SK-N-SH treated with all-trans-retinoic acid at 6 μM for 48 hours (cell line): ENCODE results near the gene ALKBH5.

ENCODE experiments used
- ATAC-seq: fragments of 200-7000 bp; cut with Tn5 transposase; 3 replicates; pipeline ENCODE4 v1.9.1; 2020; ENCODE audit warnings: mild to moderate bottlenecking, moderate library complexity
- ARNTL ChIP-seq: fragments of 450-650 bp; formaldehyde crosslinking; IDR thresholded peaks from 2 replicates; pipeline ENCODE4 v1.5.0; 2020; ENCODE audit warnings: low read depth, mild to moderate bottlenecking, moderate library complexity, borderline replicate concordance
- CREB5 ChIP-seq: fragments of 250-450 bp; sonication (Bioruptor Pico); IDR thresholded peaks from 2 replicates; pipeline ENCODE4 v1.5.1; 2020; ENCODE audit warnings: low read depth, mild to moderate bottlenecking, moderate library complexity
- CSDC2 ChIP-seq: fragments of 250-450 bp; sonication (Bioruptor Pico); IDR thresholded peaks from 2 replicates; pipeline ENCODE4 v1.5.0; 2020; ENCODE audit warnings: mild to moderate bottlenecking, moderate library complexity
- CSRNP3 ChIP-seq: fragments of 250-450 bp; sonication (Bioruptor Pico); IDR thresholded peaks from 2 replicates; pipeline ENCODE4 v1.5.1; 2021; ENCODE audit warnings: mild to moderate bottlenecking, moderate library complexity
- ESRRG ChIP-seq: fragments of 250-450 bp; sonication (Bioruptor Pico); IDR thresholded peaks from 2 replicates; pipeline ENCODE4 v1.6.1; 2021; ENCODE audit warnings: mild to moderate bottlenecking
- GLIS3 ChIP-seq: fragments of 250-450 bp; sonication (Bioruptor Pico); IDR thresholded peaks from 2 replicates; pipeline ENCODE4 v1.5.0; 2020; ENCODE audit warnings: mild to moderate bottlenecking, moderate library complexity
- ISL1 ChIP-seq: fragments of 250-450 bp; sonication (Bioruptor Pico); IDR thresholded peaks from 2 replicates; pipeline ENCODE4 v2.1.2; 2022; ENCODE audit warnings: mild to moderate bottlenecking, moderate library complexity
- OSR1 ChIP-seq: fragments of 250-450 bp; sonication (Bioruptor Pico); IDR thresholded peaks from 2 replicates; pipeline ENCODE4 v1.8.0; 2022; ENCODE audit warnings: moderate library complexity, mild to moderate bottlenecking, inconsistent platforms
- PATZ1 ChIP-seq: fragments of 250-450 bp; sonication (Bioruptor Pico); IDR thresholded peaks from 2 replicates; pipeline ENCODE4 v1.8.0; 2020; ENCODE audit warnings: mild to moderate bottlenecking, moderate library complexity, borderline replicate concordance
- PPARA ChIP-seq: fragments of 250-450 bp; sonication (Bioruptor Pico); IDR thresholded peaks from 2 replicates; pipeline ENCODE4 v1.5.0; 2020; ENCODE audit warnings: mild to moderate bottlenecking, borderline replicate concordance
- RARB ChIP-seq: fragments of 250-450 bp; sonication (Bioruptor Pico); IDR thresholded peaks from 2 replicates; pipeline ENCODE4 v1.8.0; 2021; ENCODE audit warnings: mild to moderate bottlenecking, moderate library complexity
- SNAI2 ChIP-seq: fragments of 250-450 bp; sonication (Bioruptor Pico); IDR thresholded peaks from 2 replicates; pipeline ENCODE4 v1.5.0; 2020; ENCODE audit warnings: mild to moderate bottlenecking, moderate library complexity
- TCF4 ChIP-seq: fragments of 250-450 bp; sonication (Bioruptor Pico); IDR thresholded peaks from 2 replicates; pipeline ENCODE4 v1.8.0; 2021; ENCODE audit warnings: mild to moderate bottlenecking, moderate library complexity, borderline replicate concordance
- TOX ChIP-seq: fragments of 250-450 bp; sonication (Bioruptor Pico); IDR thresholded peaks from 2 replicates; pipeline ENCODE4 v1.8.0; 2021; ENCODE audit warnings: mild to moderate bottlenecking, moderate library complexity, borderline replicate concordance
- ZC3H10 ChIP-seq: fragments of 250-450 bp; sonication (Bioruptor Pico); IDR thresholded peaks from 2 replicates; pipeline ENCODE4 v1.5.1; 2021; ENCODE audit warnings: mild to moderate bottlenecking, moderate library complexity
- ZFP3 ChIP-seq: fragments of 250-450 bp; sonication (Bioruptor Pico); IDR thresholded peaks from 2 replicates; pipeline ENCODE4 v1.5.0; 2020; ENCODE audit warnings: mild to moderate bottlenecking, moderate library complexity
- ZFP30 ChIP-seq: fragments of 450-650 bp; formaldehyde crosslinking; IDR thresholded peaks from 2 replicates; pipeline ENCODE4 v1.5.0; 2022; ENCODE audit warnings: mild to moderate bottlenecking, moderate library complexity
- ZNF565 ChIP-seq: fragments of 450-650 bp; formaldehyde crosslinking; conservative IDR thresholded peaks from 2 replicates; pipeline ENCODE4 v1.5.0; 2020; ENCODE audit warnings: low read depth, mild to moderate bottlenecking, moderate library complexity
- ZNF70 ChIP-seq: fragments of 450-650 bp; formaldehyde crosslinking; IDR thresholded peaks from 2 replicates; pipeline ENCODE4 v1.5.0; 2020; ENCODE audit warnings: mild to moderate bottlenecking, moderate library complexity
- ZNF8 ChIP-seq: fragments of 450-650 bp; formaldehyde crosslinking; IDR thresholded peaks from 2 replicates; pipeline ENCODE4 v1.5.0; 2020; ENCODE audit warnings: mild to moderate bottlenecking, moderate library complexity
- TF ChIP-seq, protein P1 (sequence below): fragments of 250-450 bp; sonication (Bioruptor Pico); IDR thresholded peaks from 2 replicates; pipeline ENCODE4 v1.8.0; 2021; ENCODE audit warnings: low read depth, mild to moderate bottlenecking, moderate library complexity, borderline replicate concordance
- TF ChIP-seq, protein P2 (sequence below): fragments of 250-450 bp; sonication (Bioruptor Pico); IDR thresholded peaks from 2 replicates; pipeline ENCODE4 v1.5.0; 2020; ENCODE audit warnings: mild to moderate bottlenecking, moderate library complexity

Gene ALKBH5

DNA sequence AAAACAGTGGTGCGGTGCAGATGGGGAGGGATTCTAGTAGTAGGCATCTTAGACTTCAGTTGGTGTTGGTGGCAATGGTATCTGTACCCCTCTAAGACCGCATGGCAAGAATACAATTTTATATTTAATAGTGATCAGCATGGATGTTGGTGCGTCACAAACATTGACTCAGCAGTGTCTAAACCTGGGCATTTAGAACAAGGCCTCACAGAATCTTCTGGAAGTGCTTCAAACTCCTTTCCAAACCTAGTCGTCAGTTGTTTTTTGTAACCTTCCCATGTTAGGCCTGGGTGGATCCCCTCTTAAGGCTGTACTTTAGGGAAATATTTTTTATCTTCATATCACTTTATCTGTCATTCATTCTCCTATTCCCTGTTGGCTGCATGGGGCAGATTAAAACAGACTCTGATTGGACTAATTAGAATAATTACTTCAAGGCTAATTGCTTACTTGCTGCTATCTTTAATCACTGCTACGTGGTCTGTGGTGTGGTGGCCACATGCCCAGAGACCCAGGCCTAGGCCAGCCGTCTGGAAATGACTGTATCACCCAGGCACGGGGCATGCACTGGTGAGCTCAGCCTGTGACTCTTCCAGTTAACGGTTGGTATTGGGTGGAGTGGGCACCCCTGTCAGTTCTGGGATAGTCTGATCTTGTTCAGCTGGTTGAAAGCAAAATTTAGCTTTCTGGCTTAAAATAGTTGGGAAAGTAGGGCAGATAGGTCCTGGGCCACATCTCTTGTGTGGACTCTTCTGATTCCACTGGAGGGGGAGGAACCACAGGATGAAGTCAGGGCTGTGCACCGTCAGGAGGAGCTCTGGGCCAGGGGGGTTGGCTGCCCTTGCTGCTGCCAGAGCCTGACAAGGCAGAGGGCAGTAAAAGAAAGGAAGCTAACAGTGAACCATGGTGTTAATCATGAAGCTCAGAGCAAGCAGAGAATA, 4.5 kb downstream of the ALKBH5 start:
- TF ChIP-seq ZC3H10 (CRISPR knock-in tag) = no peak
- no peak for TF ChIP-seq SNAI2 (CRISPR knock-in tag)
- TF ChIP-seq ISL1 (CRISPR knock-in tag) = no peak
- TF ChIP-seq ARNTL (CRISPR knock-in tag) = no peak
- no peak for TF ChIP-seq TOX (CRISPR knock-in tag)
- no peak for TF ChIP-seq PATZ1 (CRISPR knock-in tag)
- TF ChIP-seq GLIS3 (CRISPR knock-in tag) = no peak
- no peak for TF ChIP-seq OSR1 (CRISPR knock-in tag)
- TF ChIP-seq, protein P1, sequence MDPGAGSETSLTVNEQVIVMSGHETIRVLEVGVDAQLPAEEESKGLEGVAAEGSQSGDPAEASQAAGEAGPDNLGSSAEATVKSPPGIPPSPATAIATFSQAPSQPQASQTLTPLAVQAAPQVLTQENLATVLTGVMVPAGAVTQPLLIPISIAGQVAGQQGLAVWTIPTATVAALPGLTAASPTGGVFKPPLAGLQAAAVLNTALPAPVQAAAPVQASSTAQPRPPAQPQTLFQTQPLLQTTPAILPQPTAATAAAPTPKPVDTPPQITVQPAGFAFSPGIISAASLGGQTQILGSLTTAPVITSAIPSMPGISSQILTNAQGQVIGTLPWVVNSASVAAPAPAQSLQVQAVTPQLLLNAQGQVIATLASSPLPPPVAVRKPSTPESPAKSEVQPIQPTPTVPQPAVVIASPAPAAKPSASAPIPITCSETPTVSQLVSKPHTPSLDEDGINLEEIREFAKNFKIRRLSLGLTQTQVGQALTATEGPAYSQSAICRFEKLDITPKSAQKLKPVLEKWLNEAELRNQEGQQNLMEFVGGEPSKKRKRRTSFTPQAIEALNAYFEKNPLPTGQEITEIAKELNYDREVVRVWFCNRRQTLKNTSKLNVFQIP (CRISPR knock-in tag) = no peak
- no peak for TF ChIP-seq ZNF8 (CRISPR knock-in tag)
- peak; percentile 35; the same call in 1 of the 2 replicates for TF ChIP-seq TCF4 (CRISPR knock-in tag)
- TF ChIP-seq CSDC2 (CRISPR knock-in tag) = no peak
- TF ChIP-seq, protein P2, sequence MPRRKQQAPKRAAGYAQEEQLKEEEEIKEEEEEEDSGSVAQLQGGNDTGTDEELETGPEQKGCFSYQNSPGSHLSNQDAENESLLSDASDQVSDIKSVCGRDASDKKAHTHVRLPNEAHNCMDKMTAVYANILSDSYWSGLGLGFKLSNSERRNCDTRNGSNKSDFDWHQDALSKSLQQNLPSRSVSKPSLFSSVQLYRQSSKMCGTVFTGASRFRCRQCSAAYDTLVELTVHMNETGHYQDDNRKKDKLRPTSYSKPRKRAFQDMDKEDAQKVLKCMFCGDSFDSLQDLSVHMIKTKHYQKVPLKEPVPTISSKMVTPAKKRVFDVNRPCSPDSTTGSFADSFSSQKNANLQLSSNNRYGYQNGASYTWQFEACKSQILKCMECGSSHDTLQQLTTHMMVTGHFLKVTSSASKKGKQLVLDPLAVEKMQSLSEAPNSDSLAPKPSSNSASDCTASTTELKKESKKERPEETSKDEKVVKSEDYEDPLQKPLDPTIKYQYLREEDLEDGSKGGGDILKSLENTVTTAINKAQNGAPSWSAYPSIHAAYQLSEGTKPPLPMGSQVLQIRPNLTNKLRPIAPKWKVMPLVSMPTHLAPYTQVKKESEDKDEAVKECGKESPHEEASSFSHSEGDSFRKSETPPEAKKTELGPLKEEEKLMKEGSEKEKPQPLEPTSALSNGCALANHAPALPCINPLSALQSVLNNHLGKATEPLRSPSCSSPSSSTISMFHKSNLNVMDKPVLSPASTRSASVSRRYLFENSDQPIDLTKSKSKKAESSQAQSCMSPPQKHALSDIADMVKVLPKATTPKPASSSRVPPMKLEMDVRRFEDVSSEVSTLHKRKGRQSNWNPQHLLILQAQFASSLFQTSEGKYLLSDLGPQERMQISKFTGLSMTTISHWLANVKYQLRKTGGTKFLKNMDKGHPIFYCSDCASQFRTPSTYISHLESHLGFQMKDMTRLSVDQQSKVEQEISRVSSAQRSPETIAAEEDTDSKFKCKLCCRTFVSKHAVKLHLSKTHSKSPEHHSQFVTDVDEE = 0 out of 2 replicates have a peak, but pooled peaks have one; percentile 32
- TF ChIP-seq ZFP30 (CRISPR knock-in tag) = no peak
- TF ChIP-seq ZFP3 (CRISPR knock-in tag) = 0 out of 2 replicates have a peak, but pooled peaks have one; percentile 40
- no peak for TF ChIP-seq RARB
- TF ChIP-seq ZNF70 (CRISPR knock-in tag) = no peak
- TF ChIP-seq PPARA (CRISPR knock-in tag) = no peak
- no peak for TF ChIP-seq ESRRG (CRISPR knock-in tag)
- no peak for TF ChIP-seq ZNF565 (CRISPR knock-in tag)
- TF ChIP-seq, all 23 proteins: peak for 3
- peak; percentile 51 for ATAC-seq

- no peak for ATAC-seq
Measured at GRCh38 chr17:18190628-18191235, 7.1 kb downstream of the ALKBH5 start.

More at GRCh38 chr17:18190628-18191235, 7.1 kb downstream of the ALKBH5 start:
- TF ChIP-seq CSRNP3 (CRISPR knock-in tag) (no peak), CREB5 (CRISPR knock-in tag) (no peak)
